HG02870 (cell line): ENCODE data around the gene HOXA5.

Experiments used
- ATAC-seq: cut with Tn5 transposase; IDR thresholded peaks from one replicate; pipeline ENCODE4 v1.9.1; 2021; ENCODE audit warnings: mild to moderate bottlenecking, moderate library complexity; ENCODE audit not compliant: unreplicated experiment

The HOXA5 gene

DNA sequence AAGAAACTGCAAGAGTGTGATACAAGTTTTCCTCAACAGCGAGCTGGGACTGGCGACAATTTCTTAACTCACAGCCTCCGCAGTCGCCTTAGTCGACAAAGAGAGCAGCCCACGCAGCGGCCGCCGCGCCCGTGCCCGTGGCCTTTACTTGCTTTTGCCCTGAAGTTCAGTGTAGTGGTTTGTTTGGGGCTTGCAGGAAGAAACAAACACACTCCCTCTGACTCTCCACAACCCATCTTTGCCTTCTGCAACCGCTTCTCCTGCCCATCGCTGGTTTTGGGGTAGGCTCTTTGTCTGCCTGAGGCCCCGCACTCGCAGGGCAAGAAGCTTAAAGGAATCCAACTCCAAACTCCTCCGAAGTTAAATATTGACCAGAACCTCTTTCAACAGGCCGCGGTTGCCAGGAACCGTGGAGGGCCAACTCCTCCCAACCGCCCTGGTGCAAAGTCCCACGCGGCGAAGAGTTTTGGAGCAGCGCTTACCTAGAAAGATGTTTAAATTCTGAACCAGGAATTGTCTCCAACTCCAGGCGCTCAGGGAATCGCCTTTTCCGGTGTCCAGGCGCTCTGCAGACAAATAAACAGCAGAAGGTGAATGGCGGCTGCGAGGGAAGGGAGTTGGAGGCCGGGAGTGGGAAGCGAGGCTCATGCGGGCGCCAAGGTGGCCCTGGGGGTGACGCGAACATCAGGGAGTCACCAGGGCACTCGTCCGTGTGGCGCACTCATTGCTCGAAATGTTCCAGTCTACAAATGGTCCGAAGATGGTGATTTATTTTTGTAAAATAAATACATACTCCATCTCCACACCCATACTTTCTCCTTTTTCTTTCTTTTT is 21.2 kb downstream of the HOXA5 start:
- no peak for ATAC-seq

GRCh38 chr7:27121684-27122076 is 21.8 kb downstream of the HOXA5 start:
- ATAC-seq = no peak

- no peak for ATAC-seq
Observed at GRCh38 chr7:27119412-27119911, 24.0 kb downstream of the HOXA5 start.

- no peak for ATAC-seq
Observed at GRCh38 chr7:27118580-27118979, 24.9 kb downstream of the HOXA5 start.

- no peak for ATAC-seq
Observed at GRCh38 chr7:27117887-27118491, 25.5 kb downstream of the HOXA5 start.

GRCh38 chr7:27116962-27117886 is 26.3 kb downstream of the HOXA5 start:
- no peak for ATAC-seq

DNA sequence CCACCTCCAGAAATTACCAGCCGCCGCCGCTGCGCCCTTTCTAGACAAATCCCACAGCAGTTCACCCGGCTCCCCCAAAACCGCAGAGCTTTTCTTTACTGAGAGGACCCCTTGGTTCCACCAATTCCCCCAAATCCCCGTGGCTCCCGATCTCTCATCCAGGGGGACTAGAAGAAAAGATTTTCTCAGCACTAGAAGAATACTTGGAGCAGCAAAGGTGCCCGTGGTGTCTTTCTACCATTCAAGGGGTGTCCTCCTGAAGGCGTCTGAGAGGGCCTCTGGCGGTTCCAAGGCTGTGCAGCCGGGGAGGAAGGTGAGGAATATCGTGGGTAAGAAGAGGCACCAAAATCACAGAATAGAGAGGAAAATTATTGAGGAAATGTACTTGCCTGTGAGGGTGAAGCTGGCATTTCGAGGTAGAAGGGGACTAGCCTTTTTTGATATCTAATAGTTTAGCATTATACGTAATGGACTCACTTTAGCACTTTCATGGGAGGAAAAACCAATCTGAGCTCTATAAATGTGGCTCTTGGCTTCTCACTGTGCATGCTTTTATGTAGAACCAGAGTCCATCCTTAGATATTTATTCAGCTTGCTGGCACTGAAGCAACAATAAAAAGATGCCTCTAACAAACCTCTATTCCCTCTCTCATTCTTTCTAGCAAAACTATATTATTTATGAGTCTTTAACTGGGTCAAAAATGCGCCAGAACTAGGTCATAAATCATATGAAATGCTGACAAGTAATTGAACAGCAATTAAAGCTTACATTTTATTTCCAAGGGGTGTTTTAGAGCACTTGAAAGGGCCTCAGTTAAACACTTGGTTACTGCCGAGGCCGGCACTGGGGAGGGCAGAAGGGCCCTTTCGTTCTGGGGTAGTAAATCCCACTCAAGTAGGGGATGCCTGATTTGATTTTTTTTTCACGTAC is 27.2 kb downstream of the HOXA5 start:
- no peak for ATAC-seq

DNA sequence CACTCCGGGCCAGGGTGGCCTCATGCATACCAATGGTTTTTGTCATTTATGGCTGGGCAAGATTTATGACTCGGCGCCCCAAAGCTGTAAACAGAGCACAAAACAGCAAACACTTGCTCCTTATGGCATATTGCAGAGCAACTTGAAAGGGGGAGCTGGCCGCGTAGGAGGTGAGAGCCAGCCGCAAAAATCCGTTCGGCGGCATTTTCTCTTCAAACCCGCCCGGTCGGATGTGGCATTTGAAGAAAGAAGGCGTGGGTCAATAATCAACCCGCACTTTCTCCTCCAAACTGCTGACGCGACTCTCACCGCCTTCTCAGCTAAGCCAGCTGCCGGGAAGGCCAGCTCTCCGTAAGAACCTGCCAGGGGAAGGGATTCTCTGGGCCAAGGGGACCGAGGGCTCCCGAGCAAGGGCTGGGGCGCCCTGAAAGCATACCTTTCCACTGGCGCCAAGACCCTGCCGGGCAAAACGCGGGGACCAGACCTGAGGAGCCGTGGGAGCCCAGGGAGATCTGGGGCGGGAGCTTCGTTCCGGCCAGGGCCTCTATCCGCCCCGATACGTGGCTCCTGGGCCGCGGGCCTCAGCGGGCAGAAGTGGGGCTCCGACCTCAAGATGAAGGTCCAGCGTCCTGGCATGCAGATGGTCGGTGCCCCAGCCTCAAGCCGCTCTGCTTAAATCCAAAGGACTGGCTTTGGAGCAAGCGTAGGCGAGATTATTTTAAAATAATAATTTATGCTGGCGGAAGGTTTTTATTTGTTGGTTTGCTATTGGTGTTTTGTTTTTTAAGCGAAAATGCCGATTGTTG is 28.1 kb downstream of the HOXA5 start:
- no peak for ATAC-seq

DNA sequence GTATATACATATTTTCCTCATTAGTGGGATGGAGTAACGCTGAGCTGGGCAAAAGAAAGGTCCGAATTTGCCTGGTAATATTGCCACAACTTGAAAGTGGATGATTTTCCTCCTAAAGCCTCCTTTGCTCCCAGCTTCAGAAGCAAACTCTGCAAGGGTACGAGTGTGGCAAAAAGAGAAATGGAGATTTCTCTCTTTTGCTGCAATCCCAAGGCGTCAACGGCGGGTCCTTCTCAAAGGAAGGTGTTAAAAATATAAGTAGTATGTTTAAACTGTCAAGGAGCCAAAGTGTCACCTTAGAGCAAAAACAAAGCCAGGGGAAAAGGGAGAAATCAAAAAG is 28.6 kb downstream of the HOXA5 start:
- ATAC-seq = no peak

DNA sequence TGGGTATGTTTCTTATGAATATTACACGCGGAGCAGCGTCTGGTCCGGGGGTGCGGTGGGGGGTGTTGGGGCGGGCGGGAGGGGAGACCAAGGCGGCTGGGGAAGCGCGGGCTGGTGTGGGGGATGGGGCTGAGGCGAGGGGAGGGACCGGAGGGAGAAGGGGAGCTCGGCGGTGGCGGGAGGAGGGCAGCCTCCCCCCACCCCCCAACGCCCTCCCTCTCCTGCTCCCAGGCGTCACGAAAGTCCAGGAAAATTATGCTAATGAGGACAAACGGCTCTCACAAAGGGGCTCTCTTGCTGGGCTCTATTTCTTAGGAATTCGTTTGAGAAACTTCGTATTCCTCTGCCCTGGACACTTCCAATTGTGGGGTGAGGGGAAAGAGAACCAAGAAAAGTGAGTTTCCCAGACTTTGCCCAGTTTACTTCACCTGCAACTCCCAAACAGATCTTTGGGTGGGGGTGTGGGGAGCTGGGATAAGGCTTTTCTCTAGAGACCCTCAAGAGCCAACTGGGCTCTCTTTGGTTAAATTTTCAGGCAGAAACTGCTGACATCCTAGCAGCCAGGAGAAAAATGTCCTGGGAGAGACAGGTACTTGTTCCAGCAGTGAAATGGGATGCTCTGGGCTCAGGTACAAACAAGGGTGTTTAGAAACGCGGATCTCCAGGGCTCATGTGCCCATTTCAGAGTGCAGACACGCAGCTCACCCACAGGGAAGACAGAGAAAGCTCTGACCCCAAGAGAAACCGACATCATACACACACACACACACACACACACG is 29.3 kb downstream of the HOXA5 start:
- no peak for ATAC-seq

GRCh38 chr7:27112955-27113949 is 30.2 kb downstream of the HOXA5 start:
- no peak for ATAC-seq

GRCh38 chr7:27112361-27112760 is 31.1 kb downstream of the HOXA5 start:
- no peak for ATAC-seq

GRCh38 chr7:27111751-27112277 is 31.7 kb downstream of the HOXA5 start:
- no peak for ATAC-seq

- ATAC-seq = no peak
Observed at GRCh38 chr7:27111042-27111750, 32.3 kb downstream of the HOXA5 start.

DNA sequence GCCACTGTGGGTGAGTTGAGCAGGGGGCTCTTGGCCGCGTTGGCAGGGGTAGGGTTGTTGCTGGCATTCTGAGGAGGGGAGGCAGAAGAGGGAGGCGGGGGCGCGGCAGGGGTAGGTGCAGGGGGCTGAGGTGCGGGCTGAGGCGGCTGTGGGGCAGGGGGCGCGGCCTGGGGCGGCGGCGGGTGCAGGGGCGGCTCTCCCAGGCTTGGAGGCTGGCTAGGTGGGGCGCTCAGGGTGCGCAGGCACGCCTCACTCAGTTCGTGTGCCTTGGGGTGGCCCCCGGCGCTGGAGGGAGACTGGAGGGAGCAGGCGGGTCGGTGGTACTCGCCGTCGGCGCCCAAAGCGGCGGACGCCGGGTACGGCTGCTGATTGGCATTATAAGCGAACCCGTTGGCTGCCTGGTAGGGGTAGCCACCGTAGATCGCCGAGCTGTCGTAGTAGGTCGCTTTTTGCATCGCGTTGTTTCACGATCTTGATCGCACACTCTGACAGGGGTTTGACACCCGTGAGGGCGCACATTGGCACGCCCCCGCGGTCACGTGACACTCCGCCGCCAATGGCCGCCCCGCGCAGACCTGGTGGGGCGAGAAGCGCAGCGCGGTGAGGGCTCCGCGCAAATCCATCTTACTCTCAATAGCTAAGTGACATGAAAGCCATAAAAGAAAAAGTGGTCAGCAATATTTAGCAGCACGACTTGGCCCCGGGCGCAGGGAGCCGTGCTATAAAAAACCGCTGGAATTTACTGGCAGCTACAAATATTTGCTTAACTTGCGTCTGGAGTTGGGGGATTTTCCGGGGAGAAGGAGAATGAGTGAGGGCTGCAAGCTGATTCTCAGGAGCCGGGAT is 33.1 kb downstream of the HOXA5 start:
- ATAC-seq = no peak
